Tibial nerve (tissue), 4 donors: Measurements from ENCODE around the gene DHX58.

Experiments
- EP300 ChIP-seq, 2 donors: sonication (generic); formaldehyde crosslinking; IDR thresholded peaks; one replicate each; pipeline ENCODE4 v1.6.1; 2017; ENCODE audit warnings: antibody characterized with exemption in 2 of 2, mild to moderate bottlenecking in 1 of 2
- POLR2A ChIP-seq, 2 donors: fragments of 450-650 bp; IDR thresholded peaks; one replicate each; pipeline ENCODE4 v1.6.1; 2017; ENCODE audit warnings: antibody characterized with exemption in 2 of 2, mild to moderate bottlenecking in 2 of 2, moderate library complexity in 2 of 2
- TF ChIP-seq, protein P1 (sequence below), 5 experiments: fragments of 200-600 bp in 3 of 5; fragments of 450-650 bp in 2 of 5; sonication (generic) in 3 of 5; IDR thresholded peaks; one replicate each; pipeline ENCODE4 v1.5.1; 2016 to 2019; ENCODE audit warnings: antibody characterized with exemption in 5 of 5, mild to moderate bottlenecking in 3 of 5, moderate library complexity in 2 of 5

GRCh38 chr17:42104264-42104663 lies 8.2 kb downstream of the DHX58 start:
- TF ChIP-seq, protein P1, sequence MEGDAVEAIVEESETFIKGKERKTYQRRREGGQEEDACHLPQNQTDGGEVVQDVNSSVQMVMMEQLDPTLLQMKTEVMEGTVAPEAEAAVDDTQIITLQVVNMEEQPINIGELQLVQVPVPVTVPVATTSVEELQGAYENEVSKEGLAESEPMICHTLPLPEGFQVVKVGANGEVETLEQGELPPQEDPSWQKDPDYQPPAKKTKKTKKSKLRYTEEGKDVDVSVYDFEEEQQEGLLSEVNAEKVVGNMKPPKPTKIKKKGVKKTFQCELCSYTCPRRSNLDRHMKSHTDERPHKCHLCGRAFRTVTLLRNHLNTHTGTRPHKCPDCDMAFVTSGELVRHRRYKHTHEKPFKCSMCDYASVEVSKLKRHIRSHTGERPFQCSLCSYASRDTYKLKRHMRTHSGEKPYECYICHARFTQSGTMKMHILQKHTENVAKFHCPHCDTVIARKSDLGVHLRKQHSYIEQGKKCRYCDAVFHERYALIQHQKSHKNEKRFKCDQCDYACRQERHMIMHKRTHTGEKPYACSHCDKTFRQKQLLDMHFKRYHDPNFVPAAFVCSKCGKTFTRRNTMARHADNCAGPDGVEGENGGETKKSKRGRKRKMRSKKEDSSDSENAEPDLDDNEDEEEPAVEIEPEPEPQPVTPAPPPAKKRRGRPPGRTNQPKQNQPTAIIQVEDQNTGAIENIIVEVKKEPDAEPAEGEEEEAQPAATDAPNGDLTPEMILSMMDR (IDR thresholded peaks at IDR 0.05): no peak
- no peak for TF ChIP-seq POLR2A (IDR thresholded peaks at IDR 0.05)
- no peak for TF ChIP-seq EP300 (IDR thresholded peaks at IDR 0.05)
